GM12878 (cell line): ENCODE measurements around the gene GPLD1.

Experiments used
- BCL3 ChIP-seq: IDR thresholded peaks from 2 replicates; pipeline ENCODE4 v1.6.1; 2011; ENCODE audit warnings: borderline replicate concordance, low read depth, mild to moderate bottlenecking, moderate library complexity, low read length; ENCODE audit not compliant: insufficient read depth, poor library complexity, severe bottlenecking
- CTCF ChIP-seq, 3 experiments: IDR thresholded peaks in 2 of 3; conservative IDR thresholded peaks in 1 of 3; 2 replicates each; pipeline ENCODE4 v1.5.1; 2011; ENCODE audit warnings: low read depth in 3 of 3, low read length in 3 of 3, mild to moderate bottlenecking in 3 of 3, control low read depth in 2 of 3, moderate library complexity in 2 of 3, inconsistent platforms in 1 of 3, mixed read lengths in 1 of 3; ENCODE audit not compliant: control insufficient read depth in 2 of 3, insufficient read depth in 1 of 3; ENCODE audit errors: extremely low read depth in 1 of 3
- ELK1 ChIP-seq: IDR thresholded peaks from 2 replicates; pipeline ENCODE4 v1.6.1; 2012; ENCODE audit warnings: low read depth, low read length, improper control_type of control experiment
- EZH2 ChIP-seq: IDR thresholded peaks from 2 replicates; pipeline ENCODE4 v1.6.1; 2012; ENCODE audit warnings: low read depth, mild to moderate bottlenecking, control low read depth, inconsistent platforms, low read length, borderline replicate concordance; ENCODE audit not compliant: control insufficient read depth
- POLR2A ChIP-seq: IDR thresholded peaks from 2 replicates; pipeline ENCODE4 v1.6.1; 2011; ENCODE audit warnings: low read depth, mild to moderate bottlenecking, low read length
- POLR2AphosphoS5 ChIP-seq: IDR thresholded peaks from 2 replicates; pipeline ENCODE4 v1.6.1; 2011; ENCODE audit warnings: mild to moderate bottlenecking, low read length, inconsistent platforms
- SIN3A ChIP-seq: IDR thresholded peaks from 2 replicates; pipeline ENCODE4 v1.6.1; 2012; ENCODE audit warnings: low read depth, low read length, improper control_type of control experiment
- ZBTB40 ChIP-seq: fragments of 450-650 bp; IDR thresholded peaks from 2 replicates; pipeline ENCODE4 v1.6.1; 2016; ENCODE audit warnings: mild to moderate bottlenecking, moderate library complexity, borderline replicate concordance
- TF ChIP-seq, protein P1 (sequence below): fragments of 450-650 bp; IDR thresholded peaks from 2 replicates; pipeline ENCODE4 v1.6.1; 2017; ENCODE audit warnings: antibody characterized with exemption, mild to moderate bottlenecking, moderate library complexity

- TF ChIP-seq ELK1 (no peak), ZBTB40 (no peak), BCL3 (no peak), CTCF (IDR thresholded peaks at IDR 0.05 in 2 of 3, conservative IDR thresholded peaks at IDR 0.05 in 1 of 3; ENCODE audit: control insufficient read depth in 2 of 3, extremely low read depth in 1 of 3, insufficient read depth in 1 of 3, low read depth in 3 of 3, low read length in 3 of 3) (no peak), POLR2A (no peak), POLR2AphosphoS5 (no peak), EZH2 (no peak), SIN3A (no peak)
- TF ChIP-seq, protein P1, sequence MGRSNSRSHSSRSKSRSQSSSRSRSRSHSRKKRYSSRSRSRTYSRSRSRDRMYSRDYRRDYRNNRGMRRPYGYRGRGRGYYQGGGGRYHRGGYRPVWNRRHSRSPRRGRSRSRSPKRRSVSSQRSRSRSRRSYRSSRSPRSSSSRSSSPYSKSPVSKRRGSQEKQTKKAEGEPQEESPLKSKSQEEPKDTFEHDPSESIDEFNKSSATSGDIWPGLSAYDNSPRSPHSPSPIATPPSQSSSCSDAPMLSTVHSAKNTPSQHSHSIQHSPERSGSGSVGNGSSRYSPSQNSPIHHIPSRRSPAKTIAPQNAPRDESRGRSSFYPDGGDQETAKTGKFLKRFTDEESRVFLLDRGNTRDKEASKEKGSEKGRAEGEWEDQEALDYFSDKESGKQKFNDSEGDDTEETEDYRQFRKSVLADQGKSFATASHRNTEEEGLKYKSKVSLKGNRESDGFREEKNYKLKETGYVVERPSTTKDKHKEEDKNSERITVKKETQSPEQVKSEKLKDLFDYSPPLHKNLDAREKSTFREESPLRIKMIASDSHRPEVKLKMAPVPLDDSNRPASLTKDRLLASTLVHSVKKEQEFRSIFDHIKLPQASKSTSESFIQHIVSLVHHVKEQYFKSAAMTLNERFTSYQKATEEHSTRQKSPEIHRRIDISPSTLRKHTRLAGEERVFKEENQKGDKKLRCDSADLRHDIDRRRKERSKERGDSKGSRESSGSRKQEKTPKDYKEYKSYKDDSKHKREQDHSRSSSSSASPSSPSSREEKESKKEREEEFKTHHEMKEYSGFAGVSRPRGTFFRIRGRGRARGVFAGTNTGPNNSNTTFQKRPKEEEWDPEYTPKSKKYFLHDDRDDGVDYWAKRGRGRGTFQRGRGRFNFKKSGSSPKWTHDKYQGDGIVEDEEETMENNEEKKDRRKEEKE: no peak
Observed at GRCh38 chr6:24458941-24459340, 30.4 kb downstream of the GPLD1 start.
